Transverse colon (tissue), 4 donors: ENCODE measurements around the gene CKAP5.

ENCODE experiments used
- EP300 ChIP-seq: sonication (generic); formaldehyde crosslinking; IDR thresholded peaks from one replicate; pipeline ENCODE4 v1.6.1; 2017; ENCODE audit warnings: antibody characterized with exemption, low read depth
- POLR2A ChIP-seq: fragments of 450-650 bp; IDR thresholded peaks from one replicate; pipeline ENCODE4 v1.6.1; 2016; ENCODE audit warnings: antibody characterized with exemption, mild to moderate bottlenecking, moderate library complexity
- POLR2AphosphoS5 ChIP-seq, 3 donors: sonication (generic); formaldehyde crosslinking; IDR thresholded peaks; one replicate each; pipeline ENCODE4 v1.6.1; 2016; ENCODE audit warnings: antibody characterized with exemption in 3 of 3
- TF ChIP-seq, protein P1 (sequence below), 5 experiments: fragments of 200-600 bp in 3 of 5; fragments of 450-650 bp in 2 of 5; sonication (generic) in 3 of 5; IDR thresholded peaks; 1 replicate in 2 of 5; 2 replicates in 3 of 5; pipeline ENCODE4 v1.5.1; 2016 to 2017; ENCODE audit warnings: antibody characterized with exemption in 5 of 5, inconsistent platforms in 3 of 5, mild to moderate bottlenecking in 2 of 5, moderate library complexity in 1 of 5

DNA sequence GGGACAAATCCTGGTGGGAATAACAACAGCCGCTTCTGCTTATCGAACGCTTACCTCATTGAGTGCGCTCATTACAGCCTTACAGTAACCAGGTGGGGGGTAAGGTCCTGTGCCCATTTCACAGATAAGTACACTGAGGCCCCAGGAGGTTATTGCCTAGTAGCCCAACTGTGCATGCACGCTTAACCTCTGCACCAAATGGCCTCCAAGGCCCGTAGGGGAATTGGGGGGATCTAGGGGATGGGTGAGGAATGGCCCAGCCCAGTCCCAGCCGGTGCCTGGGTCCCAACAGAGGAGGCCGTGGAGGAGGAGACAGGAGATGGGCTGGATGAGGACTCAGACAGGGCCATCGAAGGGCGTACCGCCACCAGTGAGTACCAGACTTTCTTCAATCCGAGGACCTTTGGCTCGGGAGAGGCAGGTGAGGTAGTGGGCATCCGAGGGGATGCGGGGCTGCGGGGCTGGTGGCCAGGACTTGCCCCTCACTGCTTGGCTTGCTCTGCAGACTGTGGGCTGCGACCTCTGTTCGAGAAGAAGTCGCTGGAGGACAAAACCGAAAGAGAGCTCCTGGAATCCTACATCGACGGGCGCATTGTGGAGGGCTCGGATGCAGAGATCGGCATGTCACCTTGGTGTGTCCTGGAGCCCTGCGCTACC, 119.7 kb downstream of the CKAP5 start:
- TF ChIP-seq, protein P1, sequence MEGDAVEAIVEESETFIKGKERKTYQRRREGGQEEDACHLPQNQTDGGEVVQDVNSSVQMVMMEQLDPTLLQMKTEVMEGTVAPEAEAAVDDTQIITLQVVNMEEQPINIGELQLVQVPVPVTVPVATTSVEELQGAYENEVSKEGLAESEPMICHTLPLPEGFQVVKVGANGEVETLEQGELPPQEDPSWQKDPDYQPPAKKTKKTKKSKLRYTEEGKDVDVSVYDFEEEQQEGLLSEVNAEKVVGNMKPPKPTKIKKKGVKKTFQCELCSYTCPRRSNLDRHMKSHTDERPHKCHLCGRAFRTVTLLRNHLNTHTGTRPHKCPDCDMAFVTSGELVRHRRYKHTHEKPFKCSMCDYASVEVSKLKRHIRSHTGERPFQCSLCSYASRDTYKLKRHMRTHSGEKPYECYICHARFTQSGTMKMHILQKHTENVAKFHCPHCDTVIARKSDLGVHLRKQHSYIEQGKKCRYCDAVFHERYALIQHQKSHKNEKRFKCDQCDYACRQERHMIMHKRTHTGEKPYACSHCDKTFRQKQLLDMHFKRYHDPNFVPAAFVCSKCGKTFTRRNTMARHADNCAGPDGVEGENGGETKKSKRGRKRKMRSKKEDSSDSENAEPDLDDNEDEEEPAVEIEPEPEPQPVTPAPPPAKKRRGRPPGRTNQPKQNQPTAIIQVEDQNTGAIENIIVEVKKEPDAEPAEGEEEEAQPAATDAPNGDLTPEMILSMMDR (IDR thresholded peaks at IDR 0.05), result no peak
- TF ChIP-seq POLR2AphosphoS5 (IDR thresholded peaks at IDR 0.05), result no peak
- TF ChIP-seq POLR2A, result no peak
- TF ChIP-seq EP300, result no peak
